HepG2 (cell line): ENCODE measurements around the gene TPRN. TPM values are rescaled to one million over a fixed set of nuclear protein-coding genes. Genes with fewer than 3 reads are reported as not detected.

Experiments used
- ESRRA ChIP-seq: sonication (generic); formaldehyde crosslinking; IDR thresholded peaks from 2 replicates; pipeline ENCODE4 v1.5.1; 2020; ENCODE audit warnings: mild to moderate bottlenecking, low read depth, missing genetic modification reagents
- GABPA ChIP-seq, 2 experiments: IDR thresholded peaks; 2 replicates each; pipeline ENCODE4 v1.6.1; 2011 to 2016; ENCODE audit warnings: low read depth in 2 of 2, low read length in 1 of 2, missing biosample characterization in 1 of 2, missing genetic modification characterization in 1 of 2
- GATAD1 ChIP-seq: IDR thresholded peaks from 2 replicates; pipeline ENCODE4 v1.6.1; 2016; ENCODE audit warnings: missing genetic modification reagents, missing compliant biosample characterization
- GATAD2A ChIP-seq: IDR thresholded peaks from 2 replicates; pipeline ENCODE4 v1.6.1; 2016
- MBNL3 ChIP-seq: fragments of 250-450 bp; sonication (Bioruptor Pico); conservative IDR thresholded peaks from 2 replicates; pipeline ENCODE4 v1.8.0; 2022; ENCODE audit warnings: mild to moderate bottlenecking, inconsistent platforms
- PAWR ChIP-seq: sonication (generic); formaldehyde crosslinking; IDR thresholded peaks from 2 replicates; pipeline ENCODE4 v1.4.0; 2020; ENCODE audit warnings: missing genetic modification reagents, mild to moderate bottlenecking, borderline replicate concordance
- PHF20 ChIP-seq: sonication (generic); formaldehyde crosslinking; IDR thresholded peaks from 2 replicates; pipeline ENCODE4 v1.5.0; 2020; ENCODE audit warnings: mild to moderate bottlenecking, missing genetic modification reagents
- POLR2AphosphoS2 ChIP-seq: IDR thresholded peaks from 2 replicates; pipeline ENCODE4 v1.6.1; 2011; ENCODE audit warnings: low read depth, low read length, improper control_type of control experiment
- RARA ChIP-seq: IDR thresholded peaks from 2 replicates; pipeline ENCODE4 v1.6.1; 2016; ENCODE audit warnings: missing genetic modification reagents, missing compliant biosample characterization
- SRF ChIP-seq: IDR thresholded peaks from 2 replicates; pipeline ENCODE4 v1.6.1; 2011; ENCODE audit warnings: mild to moderate bottlenecking, low read depth, low read length, moderate library complexity
- SSRP1 ChIP-seq: IDR thresholded peaks from 2 replicates; pipeline ENCODE4 v1.6.1; 2016; ENCODE audit warnings: control low read depth
- TEAD3 ChIP-seq: optimal IDR thresholded peaks from 2 replicates; pipeline ENCODE3; 2016; ENCODE audit warnings: borderline replicate concordance
- ZMAT3 ChIP-seq: sonication (generic); formaldehyde crosslinking; conservative IDR thresholded peaks from 2 replicates; pipeline ENCODE4 v1.7.0; 2021; ENCODE audit warnings: missing genetic modification reagents
- ZNF260 ChIP-seq: sonication (generic); formaldehyde crosslinking; IDR thresholded peaks from 2 replicates; pipeline ENCODE4 v1.4.0; 2020; ENCODE audit warnings: missing genetic modification reagents, low read depth, mild to moderate bottlenecking, borderline replicate concordance
- ZSCAN31 ChIP-seq: sonication (generic); formaldehyde crosslinking; IDR thresholded peaks from 2 replicates; pipeline ENCODE4 v1.5.0; 2020; ENCODE audit warnings: low read depth, mild to moderate bottlenecking, missing genetic modification reagents
- polyA plus RNA-seq, 8 experiments: library from polyadenylated mRNA; depleted of rRNA in 3 of 8; stranded (reverse) in 7 of 8; unstranded in 1 of 8; fragments of >200 nt; fragmentation: Illumina TruSeq in 4 of 8; extraction: Trizol in 4 of 8; gene quantifications; 2 replicates each; pipeline versions ENCODE4 v1.2.1 to v1.2.3, GENCODE V29; 2011 to 2016; ENCODE audit warnings: low read depth in 4 of 8, missing spikeins in 1 of 8, mixed read lengths in 1 of 8; ENCODE audit not compliant: insufficient read depth in 1 of 8
- total RNA-seq, 5 experiments: library from RNA; depleted of rRNA; stranded (reverse); fragments of >200 nt; fragmentation: Illumina TruSeq; extraction: Trizol; gene quantifications; 2 replicates each; pipeline ENCODE4 v1.2.3, GENCODE V29; 2016; ENCODE audit warnings: low read depth in 1 of 5
- TF ChIP-seq, protein P1 (sequence below): sonication (generic); formaldehyde crosslinking; IDR thresholded peaks from 2 replicates; pipeline ENCODE4 v1.8.1; 2023; ENCODE audit warnings: missing genetic modification reagents, inconsistent platforms, borderline replicate concordance
- TF ChIP-seq, protein P2 (sequence below): sonication (generic); formaldehyde crosslinking; IDR thresholded peaks from 2 replicates; pipeline ENCODE4 v1.8.1; 2023; ENCODE audit warnings: mild to moderate bottlenecking, moderate library complexity, missing genetic modification reagents
- TF ChIP-seq, protein P3 (sequence below): IDR thresholded peaks from 2 replicates; pipeline ENCODE4 v1.6.1; 2016; ENCODE audit warnings: low read depth, borderline replicate concordance
- TF ChIP-seq, protein P4 (sequence below), 2 experiments: fragments of 450-650 bp in 1 of 2; sonication (generic) in 1 of 2; formaldehyde crosslinking in 1 of 2; IDR thresholded peaks; 2 replicates each; pipeline versions ENCODE4 v1.6.1 to v1.8.0; 2016 to 2022; ENCODE audit warnings: antibody characterized with exemption in 1 of 2, mild to moderate bottlenecking in 1 of 2, missing genetic modification reagents in 1 of 2

The TPRN gene
- total and polyA plus RNA-seq, 2 of the 13 experiments (the other 11 are each of a cell fraction or from before 2014, with no cell fraction given), result 10.1 to 19.2 TPM

DNA sequence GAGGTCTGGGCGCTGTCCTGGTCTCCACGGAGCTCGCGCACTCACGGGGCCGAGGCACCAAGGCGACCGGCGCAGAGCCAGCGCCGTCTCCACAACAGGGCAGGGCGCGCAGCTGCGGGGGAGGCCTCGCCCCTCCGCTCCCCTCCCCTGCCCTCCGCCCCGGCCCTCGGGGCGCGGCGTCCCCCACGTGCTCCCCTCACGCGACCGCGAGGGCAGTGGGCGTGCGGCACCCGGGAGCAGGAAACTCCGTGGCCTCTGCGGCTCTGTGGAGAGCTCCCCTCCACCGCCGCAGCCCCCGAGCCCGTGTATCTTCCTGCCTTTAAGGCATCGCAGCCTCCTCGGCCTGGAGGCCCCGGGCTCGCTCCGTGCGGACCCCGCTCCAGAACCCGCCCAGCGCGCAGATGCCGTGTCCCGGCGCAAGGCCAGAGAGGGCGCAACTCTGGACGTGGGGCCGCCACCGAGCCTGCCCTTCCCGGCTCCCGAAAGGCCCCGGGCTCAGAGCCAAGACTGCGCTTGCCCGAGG, 39.8 kb upstream of the TPRN start (continued):
- TF ChIP-seq TEAD3 (no peak), ESRRA (CRISPR knock-in tag) (peak; percentile 65; the same call in 1 of the 2 replicates), GABPA (IDR thresholded peaks at IDR 0.05; ENCODE audit: low read depth, low read length) (no peak), GABPA (CRISPR knock-in tag; IDR thresholded peaks at IDR 0.05; ENCODE audit: low read depth) (no peak), SSRP1 (CRISPR knock-in tag) (no peak), PAWR (CRISPR knock-in tag) (no peak), RARA (CRISPR knock-in tag) (peak; percentile 42), MBNL3 (CRISPR knock-in tag) (no peak), GATAD2A (CRISPR knock-in tag) (peak; percentile 46), ZNF260 (CRISPR knock-in tag) (0 out of 2 replicates have a peak, but pooled peaks have one; percentile 75), SRF (no peak), POLR2AphosphoS2 (no peak), PHF20 (CRISPR knock-in tag) (no peak; the same call in none of the 2 replicates), GATAD1 (no peak; the same call in 1 of the 2 replicates), ZSCAN31 (CRISPR knock-in tag) (no peak; the same call in 1 of the 2 replicates), ZMAT3 (CRISPR knock-in tag) (peak; percentile 88)
- TF ChIP-seq, protein P1, sequence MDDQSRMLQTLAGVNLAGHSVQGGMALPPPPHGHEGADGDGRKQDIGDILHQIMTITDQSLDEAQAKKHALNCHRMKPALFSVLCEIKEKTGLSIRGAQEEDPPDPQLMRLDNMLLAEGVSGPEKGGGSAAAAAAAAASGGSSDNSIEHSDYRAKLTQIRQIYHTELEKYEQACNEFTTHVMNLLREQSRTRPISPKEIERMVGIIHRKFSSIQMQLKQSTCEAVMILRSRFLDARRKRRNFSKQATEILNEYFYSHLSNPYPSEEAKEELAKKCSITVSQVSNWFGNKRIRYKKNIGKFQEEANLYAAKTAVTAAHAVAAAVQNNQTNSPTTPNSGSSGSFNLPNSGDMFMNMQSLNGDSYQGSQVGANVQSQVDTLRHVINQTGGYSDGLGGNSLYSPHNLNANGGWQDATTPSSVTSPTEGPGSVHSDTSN, result no peak
- TF ChIP-seq, protein P2, sequence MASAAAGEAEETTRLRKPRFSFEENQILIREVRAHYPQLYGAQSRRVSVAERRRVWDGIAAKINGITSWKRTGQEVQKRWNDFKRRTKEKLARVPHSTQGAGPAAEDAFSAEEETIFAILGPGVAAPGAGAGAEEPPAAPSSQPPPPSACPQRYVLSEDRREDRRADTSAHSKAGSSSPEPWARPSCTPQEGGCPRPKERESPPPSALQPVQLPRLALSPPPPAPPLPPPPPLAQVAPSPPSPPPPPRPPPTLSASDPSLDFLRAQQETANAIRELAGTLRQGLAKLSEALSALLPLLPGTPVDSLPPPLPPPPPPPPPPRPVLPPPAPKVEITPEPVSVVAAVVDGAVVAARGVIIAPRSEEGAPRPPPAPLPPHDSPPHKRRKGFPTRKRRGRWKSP (CRISPR knock-in tag), result peak; percentile 99
- TF ChIP-seq, protein P3, sequence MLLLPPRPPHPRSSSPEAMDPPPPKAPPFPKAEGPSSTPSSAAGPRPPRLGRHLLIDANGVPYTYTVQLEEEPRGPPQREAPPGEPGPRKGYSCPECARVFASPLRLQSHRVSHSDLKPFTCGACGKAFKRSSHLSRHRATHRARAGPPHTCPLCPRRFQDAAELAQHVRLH (CRISPR knock-in tag), result 0 out of 2 replicates have a peak, but pooled peaks have one; percentile 42
- TF ChIP-seq, protein P4, sequence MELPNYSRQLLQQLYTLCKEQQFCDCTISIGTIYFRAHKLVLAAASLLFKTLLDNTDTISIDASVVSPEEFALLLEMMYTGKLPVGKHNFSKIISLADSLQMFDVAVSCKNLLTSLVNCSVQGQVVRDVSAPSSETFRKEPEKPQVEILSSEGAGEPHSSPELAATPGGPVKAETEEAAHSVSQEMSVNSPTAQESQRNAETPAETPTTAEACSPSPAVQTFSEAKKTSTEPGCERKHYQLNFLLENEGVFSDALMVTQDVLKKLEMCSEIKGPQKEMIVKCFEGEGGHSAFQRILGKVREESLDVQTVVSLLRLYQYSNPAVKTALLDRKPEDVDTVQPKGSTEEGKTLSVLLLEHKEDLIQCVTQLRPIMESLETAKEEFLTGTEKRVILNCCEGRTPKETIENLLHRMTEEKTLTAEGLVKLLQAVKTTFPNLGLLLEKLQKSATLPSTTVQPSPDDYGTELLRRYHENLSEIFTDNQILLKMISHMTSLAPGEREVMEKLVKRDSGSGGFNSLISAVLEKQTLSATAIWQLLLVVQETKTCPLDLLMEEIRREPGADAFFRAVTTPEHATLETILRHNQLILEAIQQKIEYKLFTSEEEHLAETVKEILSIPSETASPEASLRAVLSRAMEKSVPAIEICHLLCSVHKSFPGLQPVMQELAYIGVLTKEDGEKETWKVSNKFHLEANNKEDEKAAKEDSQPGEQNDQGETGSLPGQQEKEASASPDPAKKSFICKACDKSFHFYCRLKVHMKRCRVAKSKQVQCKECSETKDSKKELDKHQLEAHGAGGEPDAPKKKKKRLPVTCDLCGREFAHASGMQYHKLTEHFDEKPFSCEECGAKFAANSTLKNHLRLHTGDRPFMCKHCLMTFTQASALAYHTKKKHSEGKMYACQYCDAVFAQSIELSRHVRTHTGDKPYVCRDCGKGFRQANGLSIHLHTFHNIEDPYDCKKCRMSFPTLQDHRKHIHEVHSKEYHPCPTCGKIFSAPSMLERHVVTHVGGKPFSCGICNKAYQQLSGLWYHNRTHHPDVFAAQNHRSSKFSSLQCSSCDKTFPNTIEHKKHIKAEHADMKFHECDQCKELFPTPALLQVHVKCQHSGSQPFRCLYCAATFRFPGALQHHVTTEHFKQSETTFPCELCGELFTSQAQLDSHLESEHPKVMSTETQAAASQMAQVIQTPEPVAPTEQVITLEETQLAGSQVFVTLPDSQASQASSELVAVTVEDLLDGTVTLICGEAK (IDR thresholded peaks at IDR 0.05), result no peak
- TF ChIP-seq, protein P4 (CRISPR knock-in tag; IDR thresholded peaks at IDR 0.05), result peak; percentile 67
